Lung (tissue), 12 donors: ENCODE data around the gene ZBED4. TPM values are rescaled to one million over a fixed set of nuclear protein-coding genes. Genes with fewer than 3 reads are reported as not detected.

ENCODE experiments used
- ATAC-seq: fragments of 200-7000 bp; cut with Tn5 transposase; one replicate; pipeline ENCODE4 v1.9.1; 2020; ENCODE audit warnings: moderate number of reproducible peaks; ENCODE audit not compliant: insufficient read depth, low FRiP score
- DNase-seq, 3 donors: peaks; one replicate each; pipeline ENCODE4 v3.0.0-alpha.2; 2013 to 2017
- H3K27ac ChIP-seq, 2 donors: one replicate each; pipeline ENCODE4 v1.5.1; 2013; ENCODE audit warnings: mild to moderate bottlenecking in 2 of 2, moderate library complexity in 2 of 2, control low read depth in 1 of 2, inconsistent platforms in 1 of 2, low read depth in 1 of 2, low read length in 1 of 2
- H3K27me3 ChIP-seq, 3 donors: one replicate each; pipeline ENCODE4 v1.5.1; 2013; ENCODE audit warnings: low read length in 2 of 3; ENCODE audit not compliant: control insufficient read depth in 3 of 3, insufficient read depth in 3 of 3
- H3K36me3 ChIP-seq, 4 donors: one replicate each; pipeline ENCODE4 v1.5.1; 2013; ENCODE audit warnings: low read length in 4 of 4, mild to moderate bottlenecking in 1 of 4, moderate library complexity in 1 of 4; ENCODE audit not compliant: control insufficient read depth in 4 of 4, insufficient read depth in 4 of 4
- H3K4me1 ChIP-seq, 5 donors: one replicate each; pipeline ENCODE4 v1.5.1; 2013; ENCODE audit warnings: low read length in 5 of 5, mild to moderate bottlenecking in 2 of 5, moderate library complexity in 1 of 5; ENCODE audit not compliant: control insufficient read depth in 5 of 5, insufficient read depth in 5 of 5
- H3K4me3 ChIP-seq: one replicate; pipeline ENCODE4 v1.5.1; 2013; ENCODE audit warnings: mild to moderate bottlenecking, control low read depth, moderate library complexity
- H3K9ac ChIP-seq, 2 donors: one replicate each; pipeline ENCODE4 v1.5.1; 2013; ENCODE audit warnings: low read length in 2 of 2, control low read depth in 1 of 2; ENCODE audit not compliant: insufficient read depth in 1 of 2
- H3K9me3 ChIP-seq, 4 donors: one replicate each; pipeline ENCODE4 v1.5.1; 2013; ENCODE audit warnings: low read length in 3 of 4, mild to moderate bottlenecking in 1 of 4, moderate library complexity in 1 of 4; ENCODE audit not compliant: control insufficient read depth in 4 of 4, insufficient read depth in 3 of 4
- WGBS, 2 donors: extraction: QIAGEN DNeasy Blood & Tissue Kit; methylation state at CpG; one replicate each; pipeline ENCODE4 v1.1.7; 2013; 5-methylcytosine and 5-hydroxymethylcytosine counted together
- polyA plus RNA-seq, 2 donors: library from polyadenylated mRNA; stranded (reverse); fragments of 200-250 nt; gene quantifications; one replicate each; pipeline ENCODE4 v1.2.1, GENCODE V29; 2013
- total RNA-seq, 2 donors: library from RNA; depleted of rRNA in 1 of 2; stranded (reverse); fragments of >200 nt in 1 of 2; gene quantifications; one replicate each; pipeline ENCODE4 v1.2.1, GENCODE V29; 2014 to 2021
- TF ChIP-seq, protein P1 (sequence below): IDR thresholded peaks from 2 replicates; pipeline ENCODE4 v1.5.1; 2012; ENCODE audit warnings: mild to moderate bottlenecking; ENCODE audit errors: control extremely low read depth, extremely low read depth
- donor health status: control.
- donor health status: control.
- donor health status: Bipolar disorder and iron deficiency.
- donor health status: healthy.
- donor health status: DM: yes; HTN: yes; CAD: no.

Gene ZBED4
- total and polyA plus RNA-seq, 4 donors, result 3.9 to 13.2 (median 9.1) TPM

DNA sequence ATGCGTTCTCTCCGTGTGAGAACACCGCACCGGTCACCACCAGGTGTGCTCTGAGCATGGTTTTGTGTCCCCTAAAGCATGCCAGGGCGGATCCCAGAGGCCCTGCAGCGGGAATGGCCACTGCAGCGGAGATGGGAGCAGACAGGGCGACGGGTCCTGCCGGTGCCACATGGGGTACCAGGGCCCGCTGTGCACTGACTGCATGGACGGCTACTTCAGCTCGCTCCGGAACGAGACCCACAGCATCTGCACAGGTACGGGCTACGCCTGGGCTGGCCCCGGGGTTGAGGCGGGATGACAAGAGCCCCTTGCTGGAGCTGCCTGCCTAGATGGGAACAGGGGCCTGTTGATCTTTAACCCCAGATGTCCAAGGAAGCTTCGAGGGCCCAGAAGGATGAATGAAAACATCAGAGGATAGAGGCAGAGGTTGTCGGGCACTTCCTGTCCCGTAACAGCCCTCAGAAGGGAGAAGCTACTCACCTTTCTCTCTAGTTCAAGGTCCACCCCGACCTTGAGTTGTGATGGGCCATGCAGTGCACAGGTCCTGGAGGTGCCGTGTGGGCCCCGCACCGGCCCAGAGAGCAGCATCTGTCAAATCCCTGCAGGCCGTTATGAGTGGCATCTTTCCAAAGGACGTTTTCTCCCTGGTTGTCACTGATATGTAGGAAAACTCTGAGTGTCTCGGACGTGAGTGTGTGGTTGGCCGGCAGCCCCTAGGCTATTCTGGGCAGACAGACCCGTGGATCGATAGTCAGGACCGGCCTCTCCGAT is 68.0 kb downstream of the ZBED4 start:
- no peak overlapping the region for H3K9ac ChIP-seq
- DNase-seq (no peak), ATAC-seq (no peak)
- no peak overlapping the region for H3K27ac ChIP-seq
- TF ChIP-seq, protein P1, sequence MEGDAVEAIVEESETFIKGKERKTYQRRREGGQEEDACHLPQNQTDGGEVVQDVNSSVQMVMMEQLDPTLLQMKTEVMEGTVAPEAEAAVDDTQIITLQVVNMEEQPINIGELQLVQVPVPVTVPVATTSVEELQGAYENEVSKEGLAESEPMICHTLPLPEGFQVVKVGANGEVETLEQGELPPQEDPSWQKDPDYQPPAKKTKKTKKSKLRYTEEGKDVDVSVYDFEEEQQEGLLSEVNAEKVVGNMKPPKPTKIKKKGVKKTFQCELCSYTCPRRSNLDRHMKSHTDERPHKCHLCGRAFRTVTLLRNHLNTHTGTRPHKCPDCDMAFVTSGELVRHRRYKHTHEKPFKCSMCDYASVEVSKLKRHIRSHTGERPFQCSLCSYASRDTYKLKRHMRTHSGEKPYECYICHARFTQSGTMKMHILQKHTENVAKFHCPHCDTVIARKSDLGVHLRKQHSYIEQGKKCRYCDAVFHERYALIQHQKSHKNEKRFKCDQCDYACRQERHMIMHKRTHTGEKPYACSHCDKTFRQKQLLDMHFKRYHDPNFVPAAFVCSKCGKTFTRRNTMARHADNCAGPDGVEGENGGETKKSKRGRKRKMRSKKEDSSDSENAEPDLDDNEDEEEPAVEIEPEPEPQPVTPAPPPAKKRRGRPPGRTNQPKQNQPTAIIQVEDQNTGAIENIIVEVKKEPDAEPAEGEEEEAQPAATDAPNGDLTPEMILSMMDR, result no peak
- no peaks in the 10 kb centered on the region for H3K27me3 ChIP-seq
- H3K36me3 ChIP-seq, result peaks cover 0 to 25% (median 13%) of the 10 kb centered on the region in 4 donors
- no peak overlapping the region for H3K4me3 ChIP-seq
- WGBS, 2 donors, result 94 to 97% methylated on average over 35 of the region's 35 CpGs
- peaks cover 0 to 11% (median 9%) of the 10 kb centered on the region in 5 donors for H3K4me1 ChIP-seq
- no peaks in the 10 kb centered on the region for H3K9me3 ChIP-seq

DNA sequence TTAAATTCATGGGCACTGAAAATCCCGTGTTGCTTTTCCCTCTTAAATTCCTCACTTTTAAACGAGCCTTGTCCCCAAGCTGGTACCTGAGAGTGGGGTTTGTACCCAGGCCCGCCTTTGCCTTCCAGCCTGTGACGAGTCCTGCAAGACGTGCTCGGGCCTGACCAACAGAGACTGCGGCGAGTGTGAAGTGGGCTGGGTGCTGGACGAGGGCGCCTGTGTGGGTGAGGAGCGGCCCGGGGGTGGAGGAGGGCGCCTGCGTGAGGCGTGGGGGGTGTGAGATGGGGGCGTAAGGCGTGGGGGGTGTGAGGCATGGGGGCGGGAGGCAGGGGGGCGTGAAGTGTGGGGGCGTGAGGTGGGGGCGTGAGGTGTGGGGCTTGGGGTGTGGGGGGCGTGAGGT is 68.8 kb downstream of the ZBED4 start:
- Histone ChIP-seq H3K9me3 (no peaks in the 10 kb centered on the region), H3K9ac (no peak overlapping the region), H3K27me3 (no peaks in the 10 kb centered on the region), H3K36me3 (peaks cover 0 to 27% (median 13%) of the 10 kb centered on the region in 4 donors), H3K27ac (no peak overlapping the region), H3K4me1 (peaks cover 0 to 9% (median 5%) of the 10 kb centered on the region in 5 donors), H3K4me3 (no peak overlapping the region)
- no peak for DNase-seq
- no peak for ATAC-seq
- TF ChIP-seq, protein P1, result no peak
- WGBS, 2 donors, result 92 to 96% methylated on average over 19 to 22 of the region's 22 CpGs

DNA sequence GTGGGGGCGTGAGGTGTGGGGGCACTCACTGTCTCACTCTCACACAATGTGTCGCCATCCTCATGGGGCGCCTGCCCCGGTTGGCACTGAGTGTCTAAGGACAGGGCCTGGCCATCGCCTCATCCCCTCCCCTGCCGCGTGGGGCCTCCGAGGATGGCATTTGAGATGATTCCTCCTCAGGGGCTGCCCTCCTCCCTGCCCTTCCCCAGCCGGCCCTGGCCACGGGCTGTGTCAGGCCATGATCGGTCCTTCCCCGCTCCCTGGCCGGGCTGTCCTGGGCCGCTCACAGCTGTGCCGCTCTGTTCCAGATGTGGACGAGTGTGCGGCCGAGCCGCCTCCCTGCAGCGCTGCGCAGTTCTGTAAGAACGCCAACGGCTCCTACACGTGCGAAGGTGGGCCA is 69.3 kb downstream of the ZBED4 start:
- H3K4me3 ChIP-seq, result no peak overlapping the region
- 96 to 97% methylated on average over 24 to 25 of the region's 25 CpGs for WGBS, 2 donors
- no peak for ATAC-seq
- H3K36me3 ChIP-seq, result peaks cover 0 to 28% (median 13%) of the 10 kb centered on the region in 4 donors
- no peaks in the 10 kb centered on the region for H3K27me3 ChIP-seq
- H3K9me3 ChIP-seq, result no peaks in the 10 kb centered on the region
- H3K9ac ChIP-seq, result no peak overlapping the region
- TF ChIP-seq, protein P1, result no peak
- DNase-seq, result no peak
- peaks cover 0 to 9% (median 5%) of the 10 kb centered on the region in 5 donors for H3K4me1 ChIP-seq
- no peak overlapping the region for H3K27ac ChIP-seq
